H1 (cell line): ENCODE measurements around the gene U2AF1L4. TPM values are rescaled to one million over a fixed set of nuclear protein-coding genes. Genes with fewer than 3 reads are reported as not detected.

Source experiments
- CTCF ChIA-PET: fragments of 300-600 bp; sonication (Branson Sonifier 250); formaldehyde crosslinking; loops from one replicate; lab custom pipeline; 2021; ENCODE audit not compliant: partially characterized antibody; lab: Charles Lee
- POLR2A ChIA-PET: fragments of 300-600 bp; sonication (Branson Sonifier 250); formaldehyde crosslinking; loops from one replicate; lab custom pipeline; 2021; ENCODE audit warnings: inconsistent platforms; ENCODE audit not compliant: partially characterized antibody; lab: Charles Lee
- DNase-seq, 2 experiments: peaks; one replicate each; pipeline versions ENCODE4 v3.0.0 to v3.0.0-alpha.2; 2010 to 2022; ENCODE audit warnings: low spot score in 2 of 2, low read depth in 1 of 2, mixed read lengths in 1 of 2
- FAIRE-seq: peaks from 2 replicates; lab custom pipeline; 2011; peaks lifted over from hg19 to GRCh38; lab: Jason Lieb, UNC
- H2AFZ ChIP-seq: 2 replicates; pipeline ENCODE4 v1.8.1; 2012; ENCODE audit warnings: low read length, inconsistent platforms
- H2AK5ac ChIP-seq: 2 replicates; pipeline ENCODE4 v1.6.1; 2013; ENCODE audit warnings: low read depth, low read length
- H2BK120ac ChIP-seq: replicated peaks from 2 replicates; pipeline ENCODE3; 2013; ENCODE audit warnings: low read depth, low read length, inconsistent platforms
- H2BK12ac ChIP-seq: 2 replicates; pipeline ENCODE4 v1.6.1; 2013; ENCODE audit warnings: low read depth, low read length
- H2BK15ac ChIP-seq: 2 replicates; pipeline ENCODE4 v1.6.1; 2013; ENCODE audit warnings: low read length
- H2BK20ac ChIP-seq: 2 replicates; pipeline ENCODE4 v1.6.1; 2013; ENCODE audit warnings: low read length
- H2BK5ac ChIP-seq: 2 replicates; pipeline ENCODE4 v1.6.1; 2013; ENCODE audit warnings: low read depth, low read length
- H3K14ac ChIP-seq: 2 replicates; pipeline ENCODE4 v1.6.1; 2013; ENCODE audit warnings: inconsistent platforms; ENCODE audit not compliant: insufficient read length
- H3K18ac ChIP-seq: 2 replicates; pipeline ENCODE4 v1.6.1; 2013; ENCODE audit warnings: low read length; ENCODE audit errors: extremely low read depth
- H3K23ac ChIP-seq: 2 replicates; pipeline ENCODE4 v1.6.1; 2013; ENCODE audit warnings: inconsistent platforms; ENCODE audit not compliant: insufficient read length
- H3K23me2 ChIP-seq: 2 replicates; pipeline ENCODE4 v1.6.1; 2013; ENCODE audit warnings: low read depth, low read length
- H3K27ac ChIP-seq: 2 replicates; pipeline ENCODE4 v1.6.1; 2011; ENCODE audit warnings: low read depth, low read length, inconsistent platforms
- H3K27me3 ChIP-seq, 4 experiments: replicated peaks in 1 of 4; 1 replicate in 1 of 4; 2 replicates in 3 of 4; pipeline versions ENCODE4 v1.6.1 to v1.8.1; 2011 to 2013; ENCODE audit warnings: low read length in 3 of 4, mild to moderate bottlenecking in 3 of 4, inconsistent platforms in 2 of 4, mixed read lengths in 2 of 4, moderate library complexity in 1 of 4; ENCODE audit not compliant: control insufficient read depth in 3 of 4, insufficient read depth in 3 of 4; ENCODE audit errors: extremely low read depth in 1 of 4
- H3K36me3 ChIP-seq, 4 experiments: 2 replicates each; pipeline versions ENCODE4 v1.6.1 to v1.8.1; 2011 to 2013; ENCODE audit warnings: mild to moderate bottlenecking in 4 of 4, low read length in 3 of 4, moderate library complexity in 2 of 4, control low read depth in 1 of 4, inconsistent platforms in 1 of 4; ENCODE audit not compliant: insufficient read depth in 4 of 4, control insufficient read depth in 2 of 4
- H3K4ac ChIP-seq: replicated peaks from 2 replicates; pipeline ENCODE3; 2013; ENCODE audit warnings: low read length, low read depth, mixed read lengths, inconsistent platforms; ENCODE audit not compliant: insufficient read length
- H3K4me1 ChIP-seq, 4 experiments: replicated peaks in 1 of 4; 1 replicate in 1 of 4; 2 replicates in 3 of 4; pipeline versions ENCODE4 v1.6.1 to v1.8.1; 2011 to 2013; ENCODE audit warnings: low read length in 3 of 4, inconsistent platforms in 2 of 4, mixed read lengths in 1 of 4; ENCODE audit not compliant: insufficient read depth in 4 of 4, control insufficient read depth in 3 of 4
- H3K4me2 ChIP-seq, 2 experiments: 2 replicates each; pipeline versions ENCODE4 v1.6.1 to v1.8.1; 2011 to 2013; ENCODE audit warnings: low read depth in 2 of 2, low read length in 2 of 2, control low read depth in 1 of 2, inconsistent platforms in 1 of 2, mild to moderate bottlenecking in 1 of 2; ENCODE audit not compliant: insufficient read depth in 1 of 2
- H3K4me3 ChIP-seq, 4 experiments: fragments of 200-600, 300-600 bp in 1 of 4; sonication (generic), shearing (Covaris generic), sonication (Bioruptor Twin) in 1 of 4; 2 replicates each; pipeline versions ENCODE4 v1.5.1 to v1.8.1; 2011 to 2016; ENCODE audit warnings: low read length in 4 of 4, low read depth in 3 of 4, control low read depth in 2 of 4, inconsistent platforms in 2 of 4, mild to moderate bottlenecking in 2 of 4, mixed read lengths in 1 of 4, moderate library complexity in 1 of 4; ENCODE audit not compliant: insufficient read depth in 2 of 4; ENCODE audit errors: extremely low read depth in 1 of 4
- H3K56ac ChIP-seq: replicated peaks from 2 replicates; pipeline ENCODE3; 2013; ENCODE audit warnings: low read depth, mild to moderate bottlenecking, mixed read lengths, low read length, inconsistent platforms; ENCODE audit not compliant: insufficient read length
- H3K79me1 ChIP-seq: 2 replicates; pipeline ENCODE4 v1.6.1; 2013; ENCODE audit warnings: low read depth, low read length, control low read depth
- H3K79me2 ChIP-seq, 2 experiments: 2 replicates each; pipeline versions ENCODE4 v1.6.1 to v1.8.1; 2012 to 2013; ENCODE audit warnings: low read length in 2 of 2, mild to moderate bottlenecking in 2 of 2, inconsistent platforms in 1 of 2; ENCODE audit not compliant: insufficient read depth in 2 of 2, control insufficient read depth in 1 of 2
- H3K9ac ChIP-seq, 4 experiments: replicated peaks in 1 of 4; 1 replicate in 1 of 4; 2 replicates in 3 of 4; pipeline versions ENCODE4 v1.6.1 to v1.8.1; 2011 to 2013; ENCODE audit warnings: low read depth in 3 of 4, low read length in 3 of 4, control low read depth in 2 of 4, mild to moderate bottlenecking in 2 of 4, moderate library complexity in 2 of 4, inconsistent platforms in 1 of 4; ENCODE audit errors: extremely low read depth in 1 of 4
- H3K9me3 ChIP-seq, 2 experiments: 2 replicates each; pipeline versions ENCODE4 v1.6.1 to v1.8.1; 2012 to 2013; ENCODE audit warnings: mild to moderate bottlenecking in 2 of 2, moderate library complexity in 2 of 2, control low read depth in 1 of 2, inconsistent platforms in 1 of 2, low read depth in 1 of 2, low read length in 1 of 2, mixed read lengths in 1 of 2; ENCODE audit not compliant: insufficient read depth in 2 of 2
- H4K20me1 ChIP-seq, 2 experiments: replicated peaks in 1 of 2; 2 replicates each; pipeline versions ENCODE3 to v1.8.1; 2011 to 2013; ENCODE audit warnings: inconsistent platforms in 2 of 2, low read length in 2 of 2, mild to moderate bottlenecking in 1 of 2; ENCODE audit not compliant: insufficient read depth in 2 of 2, control insufficient read depth in 1 of 2
- H4K5ac ChIP-seq: 2 replicates; pipeline ENCODE4 v1.6.1; 2013; ENCODE audit warnings: low read length, low read depth, mixed read lengths, inconsistent platforms; ENCODE audit not compliant: insufficient read length
- H4K8ac ChIP-seq: 2 replicates; pipeline ENCODE4 v1.8.0; 2013; ENCODE audit warnings: mild to moderate bottlenecking, moderate library complexity, low read length, inconsistent platforms; ENCODE audit not compliant: insufficient read depth; ENCODE audit errors: extremely low read depth
- H4K91ac ChIP-seq: replicated peaks from 2 replicates; pipeline ENCODE3; 2013; ENCODE audit warnings: low read length, mixed read lengths, inconsistent platforms; ENCODE audit not compliant: insufficient read length
- ATF2 ChIP-seq: IDR thresholded peaks from 2 replicates; pipeline ENCODE4 v1.6.1; 2012; ENCODE audit warnings: low read length, inconsistent platforms
- CTBP2 ChIP-seq: IDR thresholded peaks from 2 replicates; pipeline ENCODE4 v1.7.0; 2011; ENCODE audit warnings: borderline replicate concordance, mild to moderate bottlenecking, moderate library complexity, mixed read lengths, low read length; ENCODE audit not compliant: insufficient read depth, insufficient read length
- GTF2F1 ChIP-seq: IDR thresholded peaks from 2 replicates; pipeline ENCODE4 v1.6.1; 2012; ENCODE audit warnings: low read depth, low read length, improper control_type of control experiment, borderline replicate concordance
- RBBP5 ChIP-seq: IDR thresholded peaks from 2 replicates; pipeline ENCODE4 v1.7.1; 2012; ENCODE audit warnings: low read depth, mild to moderate bottlenecking, inconsistent platforms, low read length, moderate library complexity, borderline replicate concordance
- RNF2 ChIP-seq: fragments of 200-900, 300-1000 bp; sonication (generic); IDR thresholded peaks from 2 replicates; pipeline ENCODE4 v1.7.1; 2016; ENCODE audit warnings: borderline replicate concordance, low read depth, mild to moderate bottlenecking, antibody characterized with exemption, low read length; ENCODE audit not compliant: poor library complexity, severe bottlenecking; ENCODE audit errors: missing control alignments
- SIRT6 ChIP-seq: IDR thresholded peaks from one replicate; pipeline ENCODE4 v1.7.1; 2012; ENCODE audit warnings: low read length, inconsistent platforms
- SP4 ChIP-seq: IDR thresholded peaks from 2 replicates; pipeline ENCODE4 v1.6.1; 2012; ENCODE audit warnings: low read length, inconsistent platforms
- TBP ChIP-seq: IDR thresholded peaks from 2 replicates; pipeline ENCODE4 v1.6.1; 2011; ENCODE audit warnings: low read depth, low read length, improper control_type of control experiment
- TEAD4 ChIP-seq: IDR thresholded peaks from 2 replicates; pipeline ENCODE4 v1.6.1; 2012; ENCODE audit warnings: low read depth, low read length, inconsistent platforms, mixed read lengths
- whole genome bisulfite sequencing, 2 experiments: shearing (Covaris generic) in 1 of 2; methylation state at CpG; one replicate each; pipeline versions ENCODE4 v1.1.6 to v1.1.7; 2013 to 2015; ENCODE audit warnings: low lambda C conversion rate in 2 of 2, mixed read lengths in 2 of 2, inconsistent platforms in 1 of 2, low coverage in 1 of 2, missing lambda C conversion rate in 1 of 2; ENCODE audit not compliant: insufficient replicate concordance in 2 of 2, insufficient coverage in 1 of 2, insufficient read length in 1 of 2; ENCODE audit errors: extremely low coverage in 1 of 2, missing lambda C conversion rate in 1 of 2; 5-methylcytosine and 5-hydroxymethylcytosine counted together
- polyA plus RNA-seq, 7 experiments: library from polyadenylated mRNA; depleted of rRNA in 3 of 7; stranded (reverse) in 5 of 7; unstranded in 2 of 7; fragments of >200 nt in 5 of 7; fragments of 200-250 nt in 2 of 7; gene quantifications; 1 replicate in 5 of 7; 2 replicates in 1 of 7; 4 replicates in 1 of 7; pipeline versions ENCODE4 v1.2.1 to v1.2.3, GENCODE V29; 2011 to 2013; ENCODE audit warnings: missing spikeins in 2 of 7, mixed read lengths in 2 of 7
- total RNA-seq: library from RNA; stranded (reverse); fragmentation: NEBNext Ultra II Directional; extraction: Animal tissue kit (Norgen Biotek cat#: 25700); gene quantifications from 2 replicates; pipeline ENCODE4 v1.2.1, GENCODE V29; 2021

The U2AF1L4 gene
- total and polyA plus RNA-seq, 2 of the 8 experiments (the other 6 are each of a cell fraction or from before 2014, with no cell fraction given) = 15.1 to 32.7 TPM

- Histone ChIP-seq H2AFZ (no peak overlapping the region), H4K5ac (no peak overlapping the region), H2AK5ac (no peak overlapping the region), H3K4me1 (peaks cover 0 to 18% (median 11%) of the 10 kb centered on the region in 4 experiments; a peak in 5 of 7 replicates), H2BK20ac (no peak overlapping the region), H3K9me3 (no peaks in the 10 kb centered on the region), H3K23me2 (peaks cover 16% of the 10 kb centered on the region; the same call in 1 of the 2 replicates), H3K14ac (no peak overlapping the region), H3K4me3 (peak overlapping the region; percentile 51 to 98 (median 75)), H4K91ac (no peak overlapping the region), H3K9ac (no peak overlapping the region), H3K79me2 (peaks cover 0 to 6% of the 10 kb centered on the region in 2 experiments; a peak in 2 of 4 replicates), H4K20me1 (peaks cover 0 to 4% of the 10 kb centered on the region in 2 experiments), H2BK12ac (no peak overlapping the region), H3K79me1 (peaks cover 4% of the 10 kb centered on the region), H2BK5ac (no peak overlapping the region), H3K4ac (no peak overlapping the region), H3K23ac (no peak overlapping the region), H3K4me2 (peak overlapping the region; percentile 95 to 98), H2BK15ac (no peak overlapping the region), H3K18ac (peak overlapping the region; percentile 78), H3K56ac (no peak overlapping the region), H3K27me3 (peaks cover 0 to 17% (median 11%) of the 10 kb centered on the region in 4 experiments; a peak in 5 of 7 replicates), H4K8ac (peak overlapping the region; percentile 32; the same call in 1 of the 2 replicates), H3K27ac (no peak overlapping the region), H3K36me3 (0 out of 8 replicates have a peak, but pooled peaks cover 0 to 3% (median 0%) of the 10 kb centered on the region in 4 experiments), H2BK120ac (no peak overlapping the region)
- DNase-seq (no peak), FAIRE-seq (no peak)
- 34% methylated on average over 16 of the region's 17 CpGs; no CpG with 5 or more reads in 1 of the 2 experiments for WGBS, 2 experiments
- POLR2A ChIA-PET = interaction anchor here (1.9 to 2.6 kb wide), 2 partner anchors 15 to 101 kb away, joined by 5 to 14 read pairs; partner anchors contain the start of gene KIRREL2
- CTCF ChIA-PET = interaction anchor here (0.6 kb wide), 1 partner anchor 145 kb away, joined by 3 read pairs; no protein-coding TSS in a partner anchor
- no peak for TF ChIP-seq SP4
- no peak for TF ChIP-seq TBP
- TF ChIP-seq TEAD4 = no peak
- TF ChIP-seq RNF2 = no peak
- TF ChIP-seq CTBP2 = no peak
- TF ChIP-seq RBBP5 = no peak
- no peak for TF ChIP-seq GTF2F1
- TF ChIP-seq ATF2 = no peak
- no peak for TF ChIP-seq SIRT6
Observed at GRCh38 chr19:35755131-35755549, 9.9 kb upstream of the U2AF1L4 start.
